MM.1S (cell line): ENCODE measurements around the gene UQCRHL.

Experiments
- CTCF ChIP-seq: fragments of 300-600 bp; sonication (generic); IDR thresholded peaks from 2 replicates; pipeline ENCODE4 v1.5.1; 2016; ENCODE audit warnings: antibody characterized with exemption, low read length, mixed read lengths
- EZH2phosphoT487 ChIP-seq: fragments of 300-600 bp; sonication (generic); IDR thresholded peaks from 2 replicates; pipeline ENCODE4 v1.6.1; 2018; ENCODE audit warnings: antibody characterized with exemption, low read length

- TF ChIP-seq CTCF (no peak), EZH2phosphoT487 (no peak)
Observed at GRCh38 chr1:15767941-15768340, 39.5 kb downstream of the UQCRHL start.
